ENCODE measurements around the gene HS6ST3. TPM values are rescaled to one million over a fixed set of nuclear protein-coding genes. Genes with fewer than 3 reads are reported as not detected.

HS6ST3 gene
- total RNA-seq, 1 donor from 2014 or later: not detected

DNA sequence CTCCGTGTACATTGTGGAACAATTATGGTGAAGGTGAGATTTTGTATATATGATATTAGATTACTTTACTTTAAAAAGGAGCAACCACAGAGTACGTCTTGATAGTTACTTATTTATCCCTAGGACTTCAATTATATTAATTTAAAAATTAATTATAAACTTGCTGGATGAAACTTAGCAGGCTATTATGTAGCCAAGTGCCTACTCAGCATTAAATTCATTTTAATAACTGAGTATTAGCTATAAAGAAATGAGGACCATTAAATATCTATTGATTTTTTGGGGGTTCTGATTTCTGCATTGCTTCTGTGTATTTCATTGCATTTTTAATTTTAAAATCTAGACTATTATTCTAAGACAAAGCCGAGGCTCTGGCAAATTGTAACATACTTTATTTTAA lies 109.4 kb downstream of the HS6ST3 start:
- no peaks in the 10 kb centered on the region for H3K27me3 Mint-ChIP-seq
- H3K9me3 Mint-ChIP-seq: no peaks in the 10 kb centered on the region
- intact Hi-C loops (cut with micrococcal nuclease): no loop called here
- H3K4me1 Mint-ChIP-seq: no peaks in the 10 kb centered on the region
- H3K36me3 Mint-ChIP-seq (ENCODE audit: low read depth): no peaks in the 10 kb centered on the region
- no peak overlapping the region for H3K4me3 Mint-ChIP-seq
- no peak for DNase-seq
- no peak overlapping the region for H3K27ac Mint-ChIP-seq

DNA sequence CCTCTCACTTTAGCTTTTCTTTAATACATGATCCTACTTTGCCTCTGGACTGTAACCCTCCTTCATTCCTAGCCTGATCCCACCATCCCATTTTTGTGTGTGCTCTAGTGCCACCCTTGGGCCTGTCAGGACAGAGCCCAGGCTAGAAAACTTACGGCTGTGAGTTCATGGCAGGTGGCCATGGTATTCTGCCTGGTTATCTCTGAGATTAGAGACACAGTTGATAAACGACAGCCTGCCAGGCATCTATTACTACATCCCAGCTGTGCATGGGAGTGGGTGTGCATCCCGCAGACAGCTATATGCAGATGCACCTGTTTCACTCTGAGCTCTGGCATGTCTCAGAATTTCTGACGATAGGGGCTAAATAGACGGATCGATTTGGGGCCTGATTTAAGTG lies 110.9 kb downstream of the HS6ST3 start:
- Mint-ChIP-seq H3K36me3 (ENCODE audit: low read depth) (no peaks in the 10 kb centered on the region), H3K4me1 (no peaks in the 10 kb centered on the region), H3K4me3 (no peak overlapping the region), H3K9me3 (no peaks in the 10 kb centered on the region), H3K27ac (no peak overlapping the region), H3K27me3 (no peaks in the 10 kb centered on the region)
- DNase-seq: no peak
- intact Hi-C loops (cut with micrococcal nuclease): no loop called here

DNA sequence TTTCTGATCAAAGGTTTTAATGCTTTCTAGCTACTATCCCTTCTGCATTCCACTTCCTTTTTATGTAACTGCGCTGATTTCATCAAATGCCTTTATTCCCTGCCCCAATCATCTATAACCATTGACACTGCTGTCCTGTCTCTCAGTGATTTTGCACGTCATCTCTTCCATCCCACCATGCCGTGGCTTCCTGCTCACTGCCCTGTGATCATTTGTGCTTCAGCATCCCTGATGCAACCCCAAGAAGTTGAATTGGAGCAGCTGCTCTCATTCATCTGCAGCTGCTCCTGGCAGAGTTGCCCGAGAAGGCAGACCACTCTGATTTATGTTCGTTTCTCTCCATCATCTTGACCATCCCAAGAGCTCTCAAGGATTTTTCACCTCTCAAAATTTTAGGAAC lies 112.4 kb downstream of the HS6ST3 start:
- H3K27ac Mint-ChIP-seq: no peak overlapping the region
- DNase-seq: no peak
- H3K36me3 Mint-ChIP-seq (ENCODE audit: low read depth): no peaks in the 10 kb centered on the region
- no peak overlapping the region for H3K4me3 Mint-ChIP-seq
- H3K4me1 Mint-ChIP-seq: no peaks in the 10 kb centered on the region
- H3K27me3 Mint-ChIP-seq: no peaks in the 10 kb centered on the region
- intact Hi-C loops (cut with micrococcal nuclease): no loop called here
- H3K9me3 Mint-ChIP-seq: no peaks in the 10 kb centered on the region

DNA sequence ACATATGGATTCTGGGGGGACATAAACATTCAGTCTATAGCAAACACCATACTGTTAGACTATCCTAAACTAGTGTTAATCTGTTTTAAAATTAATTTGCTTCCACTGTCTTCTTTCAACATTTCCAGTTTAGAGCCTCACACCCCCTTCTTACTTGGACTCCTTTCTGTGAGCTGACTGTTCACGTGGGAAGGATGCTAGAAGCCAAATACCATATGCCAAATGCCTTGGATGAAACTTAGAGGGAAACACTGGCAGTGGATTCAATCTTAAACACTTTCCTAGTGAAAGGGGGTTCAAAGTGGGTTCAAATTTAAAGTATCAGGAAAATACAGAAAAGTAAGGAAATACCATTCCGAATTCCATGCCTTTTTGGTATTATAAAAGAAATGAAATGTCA lies 113.6 kb downstream of the HS6ST3 start:
- intact Hi-C loops (cut with micrococcal nuclease): no loop called here
- Mint-ChIP-seq H3K27me3 (no peaks in the 10 kb centered on the region), H3K4me1 (no peaks in the 10 kb centered on the region), H3K36me3 (ENCODE audit: low read depth) (no peaks in the 10 kb centered on the region), H3K9me3 (no peaks in the 10 kb centered on the region), H3K4me3 (no peak overlapping the region), H3K27ac (no peak overlapping the region)
- DNase-seq: no peak

DNA sequence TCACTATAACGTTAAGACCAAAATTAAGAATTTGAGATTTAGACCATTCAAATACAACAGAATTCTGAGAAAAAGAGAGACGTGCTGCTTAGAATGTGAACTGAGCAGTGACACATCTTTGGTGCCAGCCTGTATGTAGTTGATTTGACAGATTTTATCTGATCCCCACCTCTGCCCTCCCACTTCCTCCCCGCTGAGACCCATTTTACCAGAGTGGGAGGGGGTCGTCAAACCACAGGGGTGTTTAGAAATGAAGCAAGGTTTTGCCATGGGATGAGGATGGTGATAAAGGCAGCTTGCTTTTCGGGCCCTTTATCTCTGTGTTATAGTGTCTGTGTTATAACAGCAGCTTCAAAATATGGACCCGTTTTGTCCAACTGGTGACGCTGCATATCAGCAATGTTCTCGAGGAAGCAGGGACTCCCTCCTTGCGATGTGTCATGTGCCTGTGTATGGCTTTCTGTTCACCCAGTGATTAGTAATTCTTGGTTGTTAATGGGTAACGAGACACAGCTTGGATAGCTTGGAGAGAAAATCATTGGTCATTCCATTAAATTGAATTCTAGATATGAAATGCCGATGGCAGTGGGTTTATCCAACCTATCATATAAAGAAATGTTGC lies 125.0 kb downstream of the HS6ST3 start:
- Mint-ChIP-seq H3K27ac (no peak overlapping the region), H3K4me3 (no peak overlapping the region), H3K9me3 (no peaks in the 10 kb centered on the region), H3K4me1 (no peaks in the 10 kb centered on the region), H3K36me3 (ENCODE audit: low read depth) (no peaks in the 10 kb centered on the region), H3K27me3 (no peaks in the 10 kb centered on the region)
- intact Hi-C loops (cut with micrococcal nuclease): no loop called here
- DNase-seq: no peak

DNA sequence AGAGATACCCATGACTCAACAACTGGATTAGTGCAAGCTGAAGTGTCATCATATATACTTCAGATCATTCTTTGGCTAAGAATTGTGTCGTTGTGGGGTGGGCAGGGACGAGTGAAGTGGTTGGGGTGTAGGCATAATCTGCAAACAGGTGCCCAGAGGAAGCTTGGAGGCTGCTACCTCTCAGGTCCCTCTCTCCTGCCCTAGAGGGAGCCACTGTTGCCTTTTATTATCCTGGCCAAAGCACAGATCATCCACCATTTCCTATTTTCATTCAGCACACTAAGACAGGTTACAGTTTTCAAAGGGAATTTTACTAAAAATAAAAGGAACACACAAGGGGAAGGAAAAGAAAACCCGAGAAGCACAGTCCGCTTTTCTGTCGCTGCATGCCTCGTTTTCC lies 126.6 kb downstream of the HS6ST3 start:
- DNase-seq: no peak
- no peaks in the 10 kb centered on the region for H3K4me1 Mint-ChIP-seq
- no peaks in the 10 kb centered on the region for H3K27me3 Mint-ChIP-seq
- H3K4me3 Mint-ChIP-seq: no peak overlapping the region
- H3K36me3 Mint-ChIP-seq (ENCODE audit: low read depth): no peaks in the 10 kb centered on the region
- no peak overlapping the region for H3K27ac Mint-ChIP-seq
- intact Hi-C loops (cut with micrococcal nuclease): no loop called here
- no peaks in the 10 kb centered on the region for H3K9me3 Mint-ChIP-seq

DNA sequence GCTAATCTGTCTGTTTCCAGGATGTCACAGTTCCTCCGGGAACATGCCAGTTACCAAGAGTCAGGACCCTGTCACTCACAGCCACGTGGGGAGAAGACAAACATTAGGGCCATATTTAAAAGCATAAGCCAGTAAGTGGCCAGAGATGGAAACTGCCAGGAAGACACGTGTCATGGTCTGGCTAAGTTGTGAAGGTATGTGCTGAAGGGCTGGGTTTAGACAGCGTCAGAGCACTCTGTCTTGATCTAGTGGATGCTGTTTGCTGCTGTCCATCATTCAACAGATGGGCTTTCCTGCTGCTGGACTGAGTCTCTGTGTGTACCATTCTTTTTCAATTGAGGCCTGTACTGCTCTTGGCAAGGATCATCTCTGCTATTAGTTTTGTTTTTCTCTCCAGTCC lies 128.6 kb downstream of the HS6ST3 start:
- Mint-ChIP-seq H3K4me1 (no peaks in the 10 kb centered on the region), H3K9me3 (no peaks in the 10 kb centered on the region), H3K27me3 (no peaks in the 10 kb centered on the region), H3K27ac (no peak overlapping the region), H3K4me3 (no peak overlapping the region), H3K36me3 (ENCODE audit: low read depth) (no peaks in the 10 kb centered on the region)
- intact Hi-C loops (cut with micrococcal nuclease): no loop called here
- DNase-seq: no peak

DNA sequence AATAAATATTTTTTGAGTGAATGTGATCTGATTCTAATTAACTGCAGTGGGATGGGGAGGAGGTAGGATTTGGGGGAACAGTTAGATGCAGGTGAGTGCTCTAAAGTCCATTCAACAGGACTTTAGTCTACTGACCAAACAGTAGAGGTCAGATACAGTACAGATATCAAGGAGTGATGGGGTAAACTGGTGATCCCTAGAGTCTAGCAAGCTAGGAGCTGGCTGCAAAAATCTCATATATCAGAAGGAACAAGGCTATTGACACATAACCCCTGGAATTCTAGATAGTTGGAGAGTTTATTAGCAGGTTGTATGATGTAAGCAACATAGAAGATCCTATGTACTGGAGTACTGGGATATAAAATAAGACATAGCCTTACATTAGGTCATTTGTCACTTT lies 131.6 kb downstream of the HS6ST3 start:
- Mint-ChIP-seq H3K4me3 (no peak overlapping the region), H3K9me3 (no peaks in the 10 kb centered on the region), H3K27ac (no peak overlapping the region), H3K36me3 (ENCODE audit: low read depth) (no peaks in the 10 kb centered on the region), H3K4me1 (no peaks in the 10 kb centered on the region), H3K27me3 (no peaks in the 10 kb centered on the region)
- DNase-seq: no peak
- intact Hi-C loops (cut with micrococcal nuclease): no loop called here

DNA sequence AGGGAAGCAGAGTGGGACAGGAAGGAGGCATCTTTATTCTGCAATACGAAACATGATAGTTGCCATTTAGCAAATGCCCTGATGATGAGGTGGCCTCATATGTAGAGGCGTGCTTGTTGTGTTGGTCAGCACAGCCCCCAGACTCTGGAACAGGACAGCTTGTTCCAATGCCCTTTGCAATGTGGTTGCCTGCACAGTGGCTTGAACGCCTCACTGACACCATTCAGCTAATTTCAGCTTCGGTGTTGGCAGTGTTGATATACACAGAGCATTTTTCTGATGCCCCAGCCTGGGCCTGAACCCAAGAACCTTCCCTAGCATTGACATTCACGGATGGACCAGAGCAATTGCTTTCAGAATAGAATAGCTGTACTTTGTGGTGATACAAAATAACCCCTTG lies 133.3 kb downstream of the HS6ST3 start:
- intact Hi-C loops (cut with micrococcal nuclease): no loop called here
- H3K9me3 Mint-ChIP-seq: no peaks in the 10 kb centered on the region
- H3K36me3 Mint-ChIP-seq (ENCODE audit: low read depth): no peaks in the 10 kb centered on the region
- no peak overlapping the region for H3K4me3 Mint-ChIP-seq
- H3K4me1 Mint-ChIP-seq: no peaks in the 10 kb centered on the region
- H3K27ac Mint-ChIP-seq: no peak overlapping the region
- H3K27me3 Mint-ChIP-seq: no peaks in the 10 kb centered on the region
- no peak for DNase-seq

DNA sequence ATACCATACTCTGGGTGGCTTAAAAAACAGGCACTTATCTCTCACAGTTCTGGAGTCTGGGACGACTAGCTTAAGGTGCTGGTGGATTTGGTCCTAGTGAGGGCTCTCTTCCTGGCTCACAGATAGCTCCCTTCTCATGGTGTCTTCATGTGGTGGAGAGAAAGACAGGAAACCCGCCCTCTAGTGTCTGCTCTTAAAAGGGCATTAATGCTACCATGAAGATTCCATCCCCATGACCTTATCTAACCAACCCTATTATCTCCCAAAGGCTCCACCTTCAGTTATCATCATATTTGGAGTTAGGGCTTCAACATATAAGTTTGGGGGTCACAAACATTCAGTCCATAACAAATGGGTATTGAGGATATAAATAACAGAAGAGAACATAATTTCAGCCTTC lies 139.4 kb downstream of the HS6ST3 start:
- Mint-ChIP-seq H3K4me3 (no peak overlapping the region), H3K36me3 (ENCODE audit: low read depth) (no peaks in the 10 kb centered on the region), H3K27ac (no peak overlapping the region), H3K27me3 (no peaks in the 10 kb centered on the region), H3K4me1 (no peaks in the 10 kb centered on the region), H3K9me3 (no peaks in the 10 kb centered on the region)
- no peak for DNase-seq
- intact Hi-C loops (cut with micrococcal nuclease): no loop called here

DNA sequence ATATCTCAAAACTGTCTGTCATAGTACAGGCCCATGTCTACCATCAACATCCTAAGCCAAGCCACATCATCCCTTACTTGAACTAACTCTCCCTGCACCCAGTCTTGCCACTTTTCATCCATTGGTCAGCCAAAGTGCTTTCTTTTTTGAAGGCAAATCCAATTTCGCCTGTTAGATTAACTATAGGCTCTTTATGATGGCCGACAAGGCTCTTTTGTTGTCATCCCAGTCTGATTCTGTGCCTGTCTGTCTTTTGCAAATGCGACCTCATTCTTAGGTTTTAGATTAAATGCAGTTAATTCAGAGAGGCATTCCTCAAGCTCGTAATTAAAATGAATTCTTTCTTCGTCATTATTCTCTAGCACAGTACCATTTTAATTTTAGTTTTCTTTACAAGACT lies 148.3 kb downstream of the HS6ST3 start:
- Mint-ChIP-seq H3K27me3 (no peaks in the 10 kb centered on the region), H3K27ac (no peak overlapping the region), H3K4me3 (no peak overlapping the region), H3K36me3 (ENCODE audit: low read depth) (no peaks in the 10 kb centered on the region), H3K4me1 (no peaks in the 10 kb centered on the region), H3K9me3 (no peaks in the 10 kb centered on the region)
- no peak for DNase-seq
- intact Hi-C loops (cut with micrococcal nuclease): no loop called here

DNA sequence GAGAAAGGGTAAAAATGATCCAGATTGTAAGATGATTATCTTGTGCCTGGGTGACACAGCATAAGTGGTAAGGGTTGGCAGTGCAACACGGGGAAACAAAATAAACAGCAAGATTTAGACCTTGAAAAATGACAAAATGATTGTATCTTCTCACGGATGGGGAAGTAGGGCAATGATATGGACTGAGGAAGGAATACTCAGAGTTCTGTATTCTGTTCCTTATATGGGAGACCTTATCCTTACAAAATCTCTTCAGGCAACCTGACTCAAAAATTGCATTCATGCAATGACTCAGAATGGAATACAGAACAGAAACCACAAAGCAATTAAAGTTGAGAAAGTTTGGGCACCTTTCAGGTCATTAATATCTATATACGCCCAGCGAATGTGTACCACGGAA lies 149.0 kb downstream of the HS6ST3 start:
- Mint-ChIP-seq H3K27ac (no peak overlapping the region), H3K36me3 (ENCODE audit: low read depth) (no peaks in the 10 kb centered on the region), H3K27me3 (no peaks in the 10 kb centered on the region), H3K9me3 (no peaks in the 10 kb centered on the region), H3K4me3 (no peak overlapping the region), H3K4me1 (no peaks in the 10 kb centered on the region)
- DNase-seq: no peak
- intact Hi-C loops (cut with micrococcal nuclease): no loop called here

DNA sequence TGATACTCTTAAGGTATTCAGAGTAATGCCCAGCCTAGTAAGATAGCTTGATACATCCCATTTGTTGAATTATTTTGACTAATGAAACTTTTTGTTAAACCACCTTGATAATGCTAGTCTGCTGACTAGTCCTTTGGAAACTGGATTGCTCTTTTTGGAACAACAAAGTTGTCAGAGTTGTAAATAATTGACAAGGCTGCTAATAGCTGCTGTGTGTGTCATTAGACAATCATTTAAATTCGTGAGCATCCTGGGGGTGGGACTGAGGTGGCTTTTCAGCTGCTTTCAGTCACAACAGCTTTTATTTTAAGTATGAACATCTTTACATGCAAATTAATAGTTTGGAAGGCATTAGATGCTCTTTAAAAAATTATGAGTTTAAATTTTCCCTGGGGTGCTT lies 153.5 kb downstream of the HS6ST3 start:
- Mint-ChIP-seq H3K4me3 (no peak overlapping the region), H3K27me3 (no peaks in the 10 kb centered on the region), H3K9me3 (no peaks in the 10 kb centered on the region), H3K27ac (no peak overlapping the region), H3K36me3 (ENCODE audit: low read depth) (no peaks in the 10 kb centered on the region), H3K4me1 (no peaks in the 10 kb centered on the region)
- intact Hi-C loops (cut with micrococcal nuclease): no loop called here
- DNase-seq: no peak

DNA sequence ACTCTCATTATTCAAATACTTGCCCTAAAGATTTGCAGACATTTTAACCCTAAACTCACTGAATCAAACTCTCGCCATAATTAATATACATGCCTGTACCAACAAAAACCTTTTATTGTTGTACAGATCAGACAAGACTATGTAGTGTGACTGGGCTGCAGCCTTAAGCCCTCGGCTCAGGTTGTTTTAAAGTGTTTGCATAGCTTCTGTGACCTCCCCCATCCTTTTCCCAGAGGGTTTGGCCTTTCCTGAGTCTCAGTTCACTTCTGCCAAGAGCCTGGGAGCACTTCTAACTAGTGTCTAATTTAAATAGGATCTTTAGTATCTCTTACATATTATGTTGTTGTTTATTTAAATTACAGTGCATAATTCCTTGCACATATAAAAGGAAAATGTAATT lies 158.2 kb downstream of the HS6ST3 start:
- H3K27ac Mint-ChIP-seq: no peak overlapping the region
- DNase-seq: no peak
- no peaks in the 10 kb centered on the region for H3K9me3 Mint-ChIP-seq
- no peaks in the 10 kb centered on the region for H3K36me3 Mint-ChIP-seq (ENCODE audit: low read depth)
- intact Hi-C loops (cut with micrococcal nuclease): no loop called here
- no peaks in the 10 kb centered on the region for H3K27me3 Mint-ChIP-seq
- no peaks in the 10 kb centered on the region for H3K4me1 Mint-ChIP-seq
- H3K4me3 Mint-ChIP-seq: no peak overlapping the region

DNA sequence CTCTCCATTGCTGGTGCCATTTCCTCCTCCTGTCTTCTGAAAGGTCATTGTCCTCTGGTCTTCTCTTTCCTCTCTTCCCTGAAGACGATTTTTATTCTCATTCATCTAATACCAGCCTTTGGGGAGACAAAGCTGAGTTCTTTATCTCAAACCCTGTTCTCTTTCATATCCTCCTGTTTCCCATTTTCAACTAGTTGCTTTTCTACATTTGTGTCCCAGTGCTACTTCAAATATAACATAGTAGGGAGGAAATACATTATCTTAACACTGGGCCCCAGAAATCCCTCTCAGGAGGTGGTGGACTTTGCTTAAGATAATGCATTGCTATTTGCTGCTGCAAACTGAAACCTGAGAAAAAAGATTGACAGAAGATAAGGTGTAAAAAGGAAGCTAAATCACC lies 159.1 kb downstream of the HS6ST3 start:
- DNase-seq: no peak
- H3K4me3 Mint-ChIP-seq: no peak overlapping the region
- H3K4me1 Mint-ChIP-seq: no peaks in the 10 kb centered on the region
- no peaks in the 10 kb centered on the region for H3K9me3 Mint-ChIP-seq
- no peak overlapping the region for H3K27ac Mint-ChIP-seq
- H3K36me3 Mint-ChIP-seq (ENCODE audit: low read depth): no peaks in the 10 kb centered on the region
- intact Hi-C loops (cut with micrococcal nuclease): no loop called here
- no peaks in the 10 kb centered on the region for H3K27me3 Mint-ChIP-seq
